Measurements from ENCODE around the gene SOD2. TPM values are rescaled to one million over a fixed set of nuclear protein-coding genes. Genes with fewer than 3 reads are reported as not detected.

Gene SOD2
- total and polyA plus RNA-seq, 9 of the 15 experiments (the other 6 are each of a cell fraction or from before 2014, with no cell fraction given): 39.8 to 140 (median 95.8) TPM

DNA sequence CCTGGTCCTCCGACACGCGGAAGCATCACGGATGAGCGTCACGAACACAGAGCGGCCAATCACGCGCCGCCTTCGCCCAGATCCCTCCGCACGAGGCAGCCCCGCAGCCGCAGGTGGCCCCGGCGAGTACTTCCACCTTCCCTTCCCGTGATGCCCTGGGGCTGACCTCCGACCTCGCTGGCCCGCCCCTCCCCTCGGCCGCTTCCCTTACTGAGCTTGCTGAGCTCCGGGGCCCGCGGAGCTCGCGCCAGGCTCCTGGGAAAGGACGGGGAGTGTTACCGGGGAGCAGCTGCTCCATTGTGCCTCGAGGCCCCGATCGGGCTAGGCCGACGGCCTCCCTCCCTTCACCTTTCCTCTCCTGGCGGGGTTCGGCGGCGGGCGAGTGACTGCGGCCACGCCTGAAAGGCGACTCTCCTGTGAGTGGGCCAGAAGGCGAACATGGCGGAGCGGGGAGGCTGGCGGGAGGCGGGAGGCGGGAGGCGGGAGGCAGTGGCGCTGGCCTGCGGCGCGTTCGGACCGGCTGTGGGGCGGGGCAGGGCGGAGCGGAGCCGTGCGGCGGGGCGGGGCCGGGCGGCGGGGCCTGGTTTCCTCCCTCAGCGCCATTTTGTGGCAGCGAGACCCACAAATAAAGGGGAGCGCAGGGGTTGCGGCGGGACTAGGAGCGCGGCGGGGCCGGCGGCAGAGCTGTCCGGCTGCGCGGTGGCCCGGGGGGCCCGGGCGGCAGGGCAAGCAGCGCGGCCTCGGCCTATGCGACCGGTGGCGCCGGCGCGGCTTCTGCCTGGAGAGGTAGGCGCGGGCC is 34.1 kb upstream of the SOD2 start, which contains the start of gene WTAP (continued):
- TF ChIP-seq, protein P1, sequence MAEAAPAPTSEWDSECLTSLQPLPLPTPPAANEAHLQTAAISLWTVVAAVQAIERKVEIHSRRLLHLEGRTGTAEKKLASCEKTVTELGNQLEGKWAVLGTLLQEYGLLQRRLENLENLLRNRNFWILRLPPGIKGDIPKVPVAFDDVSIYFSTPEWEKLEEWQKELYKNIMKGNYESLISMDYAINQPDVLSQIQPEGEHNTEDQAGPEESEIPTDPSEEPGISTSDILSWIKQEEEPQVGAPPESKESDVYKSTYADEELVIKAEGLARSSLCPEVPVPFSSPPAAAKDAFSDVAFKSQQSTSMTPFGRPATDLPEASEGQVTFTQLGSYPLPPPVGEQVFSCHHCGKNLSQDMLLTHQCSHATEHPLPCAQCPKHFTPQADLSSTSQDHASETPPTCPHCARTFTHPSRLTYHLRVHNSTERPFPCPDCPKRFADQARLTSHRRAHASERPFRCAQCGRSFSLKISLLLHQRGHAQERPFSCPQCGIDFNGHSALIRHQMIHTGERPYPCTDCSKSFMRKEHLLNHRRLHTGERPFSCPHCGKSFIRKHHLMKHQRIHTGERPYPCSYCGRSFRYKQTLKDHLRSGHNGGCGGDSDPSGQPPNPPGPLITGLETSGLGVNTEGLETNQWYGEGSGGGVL (CRISPR knock-in tag; IDR thresholded peaks at IDR 0.05): no peak
- TF ChIP-seq BRD9 (IDR thresholded peaks at IDR 0.05; ENCODE audit: low read depth, partially characterized antibody) (peak; percentile 84), ARHGAP35 (IDR thresholded peaks at IDR 0.05; ENCODE audit: partially characterized antibody) (no peak), FIP1L1 (IDR thresholded peaks at IDR 0.05; ENCODE audit: low read depth, low read length, poor library complexity, severe bottlenecking) (peak; percentile 82), FOXP1 (CRISPR knock-in tag; IDR thresholded peaks at IDR 0.05) (peak; percentile 95), BRCA1 (IDR thresholded peaks at IDR 0.05) (no peak), BRCA1 (CRISPR knock-in tag; IDR thresholded peaks at IDR 0.05) (no peak), BMI1 (IDR thresholded peaks at IDR 0.05; ENCODE audit: low read length) (no peak), ZNF263 (CRISPR knock-in tag; IDR thresholded peaks at IDR 0.05; ENCODE audit: borderline replicate concordance) (peak; percentile 38; the same call in 1 of the 2 replicates), HCFC1 (IDR thresholded peaks at IDR 0.05; ENCODE audit: low read depth, low read length) (peak; percentile 78), CBFA2T2 (conservative IDR thresholded peaks at IDR 0.05) (peak; percentile 28; the same call in 1 of the 2 replicates), RBM34 (IDR thresholded peaks at IDR 0.05; ENCODE audit: borderline replicate concordance, insufficient read depth, low read length) (no peak), RBM14 (IDR thresholded peaks at IDR 0.05; ENCODE audit: borderline replicate concordance, insufficient read depth, low read depth, low read length) (0 out of 2 replicates have a peak, but pooled peaks have one; percentile 85), EP300 (IDR thresholded peaks at IDR 0.05; ENCODE audit: low read length) (no peak; the same call in none of the 2 replicates)
- TF ChIP-seq, protein P2, sequence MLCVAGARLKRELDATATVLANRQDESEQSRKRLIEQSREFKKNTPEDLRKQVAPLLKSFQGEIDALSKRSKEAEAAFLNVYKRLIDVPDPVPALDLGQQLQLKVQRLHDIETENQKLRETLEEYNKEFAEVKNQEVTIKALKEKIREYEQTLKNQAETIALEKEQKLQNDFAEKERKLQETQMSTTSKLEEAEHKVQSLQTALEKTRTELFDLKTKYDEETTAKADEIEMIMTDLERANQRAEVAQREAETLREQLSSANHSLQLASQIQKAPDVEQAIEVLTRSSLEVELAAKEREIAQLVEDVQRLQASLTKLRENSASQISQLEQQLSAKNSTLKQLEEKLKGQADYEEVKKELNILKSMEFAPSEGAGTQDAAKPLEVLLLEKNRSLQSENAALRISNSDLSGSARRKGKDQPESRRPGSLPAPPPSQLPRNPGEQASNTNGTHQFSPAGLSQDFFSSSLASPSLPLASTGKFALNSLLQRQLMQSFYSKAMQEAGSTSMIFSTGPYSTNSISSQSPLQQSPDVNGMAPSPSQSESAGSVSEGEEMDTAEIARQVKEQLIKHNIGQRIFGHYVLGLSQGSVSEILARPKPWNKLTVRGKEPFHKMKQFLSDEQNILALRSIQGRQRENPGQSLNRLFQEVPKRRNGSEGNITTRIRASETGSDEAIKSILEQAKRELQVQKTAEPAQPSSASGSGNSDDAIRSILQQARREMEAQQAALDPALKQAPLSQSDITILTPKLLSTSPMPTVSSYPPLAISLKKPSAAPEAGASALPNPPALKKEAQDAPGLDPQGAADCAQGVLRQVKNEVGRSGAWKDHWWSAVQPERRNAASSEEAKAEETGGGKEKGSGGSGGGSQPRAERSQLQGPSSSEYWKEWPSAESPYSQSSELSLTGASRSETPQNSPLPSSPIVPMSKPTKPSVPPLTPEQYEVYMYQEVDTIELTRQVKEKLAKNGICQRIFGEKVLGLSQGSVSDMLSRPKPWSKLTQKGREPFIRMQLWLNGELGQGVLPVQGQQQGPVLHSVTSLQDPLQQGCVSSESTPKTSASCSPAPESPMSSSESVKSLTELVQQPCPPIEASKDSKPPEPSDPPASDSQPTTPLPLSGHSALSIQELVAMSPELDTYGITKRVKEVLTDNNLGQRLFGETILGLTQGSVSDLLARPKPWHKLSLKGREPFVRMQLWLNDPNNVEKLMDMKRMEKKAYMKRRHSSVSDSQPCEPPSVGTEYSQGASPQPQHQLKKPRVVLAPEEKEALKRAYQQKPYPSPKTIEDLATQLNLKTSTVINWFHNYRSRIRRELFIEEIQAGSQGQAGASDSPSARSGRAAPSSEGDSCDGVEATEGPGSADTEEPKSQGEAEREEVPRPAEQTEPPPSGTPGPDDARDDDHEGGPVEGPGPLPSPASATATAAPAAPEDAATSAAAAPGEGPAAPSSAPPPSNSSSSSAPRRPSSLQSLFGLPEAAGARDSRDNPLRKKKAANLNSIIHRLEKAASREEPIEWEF (CRISPR knock-in tag; IDR thresholded peaks at IDR 0.05): 0 out of 2 replicates have a peak, but pooled peaks have one; percentile 5
- TF ChIP-seq, protein P3, sequence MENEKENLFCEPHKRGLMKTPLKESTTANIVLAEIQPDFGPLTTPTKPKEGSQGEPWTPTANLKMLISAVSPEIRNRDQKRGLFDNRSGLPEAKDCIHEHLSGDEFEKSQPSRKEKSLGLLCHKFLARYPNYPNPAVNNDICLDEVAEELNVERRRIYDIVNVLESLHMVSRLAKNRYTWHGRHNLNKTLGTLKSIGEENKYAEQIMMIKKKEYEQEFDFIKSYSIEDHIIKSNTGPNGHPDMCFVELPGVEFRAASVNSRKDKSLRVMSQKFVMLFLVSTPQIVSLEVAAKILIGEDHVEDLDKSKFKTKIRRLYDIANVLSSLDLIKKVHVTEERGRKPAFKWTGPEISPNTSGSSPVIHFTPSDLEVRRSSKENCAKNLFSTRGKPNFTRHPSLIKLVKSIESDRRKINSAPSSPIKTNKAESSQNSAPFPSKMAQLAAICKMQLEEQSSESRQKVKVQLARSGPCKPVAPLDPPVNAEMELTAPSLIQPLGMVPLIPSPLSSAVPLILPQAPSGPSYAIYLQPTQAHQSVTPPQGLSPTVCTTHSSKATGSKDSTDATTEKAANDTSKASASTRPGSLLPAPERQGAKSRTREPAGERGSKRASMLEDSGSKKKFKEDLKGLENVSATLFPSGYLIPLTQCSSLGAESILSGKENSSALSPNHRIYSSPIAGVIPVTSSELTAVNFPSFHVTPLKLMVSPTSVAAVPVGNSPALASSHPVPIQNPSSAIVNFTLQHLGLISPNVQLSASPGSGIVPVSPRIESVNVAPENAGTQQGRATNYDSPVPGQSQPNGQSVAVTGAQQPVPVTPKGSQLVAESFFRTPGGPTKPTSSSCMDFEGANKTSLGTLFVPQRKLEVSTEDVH (IDR thresholded peaks at IDR 0.05; ENCODE audit: low read depth, partially characterized antibody): peak; percentile 81
